OCI-LY1 (cell line): ENCODE measurements around the gene P2RY6.

Experiments
- EZH2 ChIP-seq: fragments of 200-600 bp; sonication (generic), shearing (Covaris generic); IDR thresholded peaks from 2 replicates; pipeline ENCODE4 v1.8.0; 2017; ENCODE audit warnings: borderline replicate concordance, mixed run types, mild to moderate bottlenecking, antibody characterized with exemption, low read length, moderate library complexity, mixed read lengths
- TF ChIP-seq, protein P1 (sequence below): fragments of 200-600 bp; sonication (generic), shearing (Covaris generic); IDR thresholded peaks from 2 replicates; pipeline ENCODE4 v1.5.1; 2017; ENCODE audit warnings: mild to moderate bottlenecking, antibody characterized with exemption, low read length, moderate library complexity, mixed read lengths

DNA sequence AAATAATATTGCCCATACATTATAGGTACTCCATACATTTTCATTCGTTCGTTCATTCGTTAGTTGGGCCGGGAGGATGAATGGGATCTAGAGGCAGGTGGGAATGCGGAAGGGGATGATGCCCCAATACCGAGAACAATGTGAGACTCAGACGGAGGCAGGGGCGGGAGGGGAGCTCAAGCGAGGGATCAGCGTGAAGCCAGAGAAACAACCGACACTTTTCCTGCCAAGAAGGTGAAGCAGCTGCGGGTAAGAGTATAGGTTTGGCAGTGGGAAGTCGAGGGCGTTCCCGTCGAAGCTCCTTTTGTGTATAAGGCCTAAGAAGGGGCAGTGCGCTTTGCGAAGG, 34.8 kb downstream of the P2RY6 start:
- TF ChIP-seq, protein P1, sequence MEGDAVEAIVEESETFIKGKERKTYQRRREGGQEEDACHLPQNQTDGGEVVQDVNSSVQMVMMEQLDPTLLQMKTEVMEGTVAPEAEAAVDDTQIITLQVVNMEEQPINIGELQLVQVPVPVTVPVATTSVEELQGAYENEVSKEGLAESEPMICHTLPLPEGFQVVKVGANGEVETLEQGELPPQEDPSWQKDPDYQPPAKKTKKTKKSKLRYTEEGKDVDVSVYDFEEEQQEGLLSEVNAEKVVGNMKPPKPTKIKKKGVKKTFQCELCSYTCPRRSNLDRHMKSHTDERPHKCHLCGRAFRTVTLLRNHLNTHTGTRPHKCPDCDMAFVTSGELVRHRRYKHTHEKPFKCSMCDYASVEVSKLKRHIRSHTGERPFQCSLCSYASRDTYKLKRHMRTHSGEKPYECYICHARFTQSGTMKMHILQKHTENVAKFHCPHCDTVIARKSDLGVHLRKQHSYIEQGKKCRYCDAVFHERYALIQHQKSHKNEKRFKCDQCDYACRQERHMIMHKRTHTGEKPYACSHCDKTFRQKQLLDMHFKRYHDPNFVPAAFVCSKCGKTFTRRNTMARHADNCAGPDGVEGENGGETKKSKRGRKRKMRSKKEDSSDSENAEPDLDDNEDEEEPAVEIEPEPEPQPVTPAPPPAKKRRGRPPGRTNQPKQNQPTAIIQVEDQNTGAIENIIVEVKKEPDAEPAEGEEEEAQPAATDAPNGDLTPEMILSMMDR, result no peak
- no peak for TF ChIP-seq EZH2
